GM23248 (cell line): Measurements from ENCODE around the gene NEK4.

Experiments used
- EZH2 ChIP-seq: fragments of 200-600 bp; sonication (generic); IDR thresholded peaks from 2 replicates; pipeline ENCODE4 v1.6.1; 2018; ENCODE audit warnings: antibody characterized with exemption, mild to moderate bottlenecking; ENCODE audit not compliant: insufficient read depth, poor library complexity, severe bottlenecking
- EZH2phosphoT487 ChIP-seq: fragments of 200-600 bp; sonication (generic); IDR thresholded peaks from 2 replicates; pipeline ENCODE4 v1.6.1; 2018; ENCODE audit warnings: antibody characterized with exemption, moderate library complexity, mild to moderate bottlenecking, low read depth; ENCODE audit not compliant: insufficient read depth

- TF ChIP-seq EZH2, result no peak
- no peak for TF ChIP-seq EZH2phosphoT487
Measured at GRCh38 chr3:52719618-52720017, 51.1 kb downstream of the NEK4 start.
